ENCODE measurements around the gene THOC6. TPM values are rescaled to one million over a fixed set of nuclear protein-coding genes. Genes with fewer than 3 reads are reported as not detected.
"Not testable (repeated sequence)": the region's sequence is repeated elsewhere in the genome, so short reads cannot be mapped to it uniquely, and the experiment has no call there.

Gene THOC6
- total RNA-seq, 1 donor from 2014 or later, result 12.6 TPM

DNA sequence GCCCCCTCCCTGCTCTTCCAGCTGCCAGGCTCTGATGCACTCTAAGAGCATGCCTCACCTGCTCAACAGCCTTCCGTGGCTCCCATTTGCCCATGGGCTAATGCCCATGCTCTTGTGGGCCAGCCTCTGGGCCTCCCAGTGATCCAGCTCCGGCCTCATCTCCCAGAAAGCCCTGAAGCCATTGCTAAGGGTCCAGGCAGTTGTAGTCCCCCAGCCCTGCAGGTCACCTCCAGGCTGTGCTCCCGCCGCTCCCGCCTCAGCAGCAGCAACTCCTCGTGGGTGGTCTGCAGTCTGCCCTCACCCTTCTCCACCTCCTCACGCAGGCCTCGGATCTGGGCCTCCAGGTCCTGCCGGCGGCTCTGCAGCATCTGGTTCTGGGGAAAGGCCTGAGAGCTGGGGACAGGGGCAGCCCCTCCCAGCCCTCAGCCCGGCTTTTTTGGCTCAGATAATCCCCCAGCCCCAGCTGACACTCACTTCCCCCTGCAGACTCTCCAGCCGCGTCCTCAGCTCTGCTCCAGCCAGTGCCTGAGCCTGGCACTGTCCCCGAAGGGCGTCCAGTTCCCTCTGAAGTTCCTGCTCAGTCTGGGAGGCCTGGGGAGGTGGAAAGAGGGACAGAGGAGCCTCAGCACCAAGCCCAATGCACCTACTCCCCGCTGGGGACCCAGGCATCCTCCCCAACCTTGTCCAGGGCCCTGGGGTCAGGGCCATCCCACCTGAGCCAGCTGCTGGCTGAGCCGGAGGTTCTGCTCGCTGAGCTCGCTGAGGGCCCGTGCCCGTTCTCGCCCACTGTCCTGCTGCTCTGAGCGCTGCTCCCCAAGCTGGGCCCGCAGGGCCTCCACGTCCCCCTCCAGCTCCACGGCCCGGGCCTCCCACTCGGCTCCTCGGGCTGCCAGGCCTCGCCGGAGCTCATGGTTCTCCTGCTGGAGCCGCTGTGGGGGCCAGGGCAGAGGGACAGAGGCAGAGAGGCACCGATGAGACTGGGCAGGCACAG lies 6.7 kb downstream of the THOC6 start:
- no peak for DNase-seq

DNA sequence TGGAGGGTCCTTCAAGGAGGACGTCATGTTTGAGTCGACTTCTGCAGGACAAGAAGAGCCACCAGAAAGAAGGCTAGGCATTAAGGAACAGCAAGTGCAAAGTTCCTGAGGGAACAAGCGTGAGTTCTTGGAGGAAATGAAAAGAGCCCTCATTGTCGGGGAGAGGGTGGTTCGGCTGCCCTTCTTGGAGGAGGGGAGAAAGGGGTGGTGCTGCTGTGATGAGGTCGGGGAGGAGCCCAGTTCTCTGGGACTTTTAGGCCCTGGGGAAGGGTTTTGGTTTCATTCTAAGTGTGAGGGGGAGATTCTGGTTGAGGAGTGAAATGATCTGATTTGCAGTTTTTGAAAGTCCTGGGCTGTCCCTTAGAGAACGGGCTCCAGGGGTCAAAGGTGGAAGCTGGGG lies 8.8 kb downstream of the THOC6 start:
- no peak for DNase-seq

DNA sequence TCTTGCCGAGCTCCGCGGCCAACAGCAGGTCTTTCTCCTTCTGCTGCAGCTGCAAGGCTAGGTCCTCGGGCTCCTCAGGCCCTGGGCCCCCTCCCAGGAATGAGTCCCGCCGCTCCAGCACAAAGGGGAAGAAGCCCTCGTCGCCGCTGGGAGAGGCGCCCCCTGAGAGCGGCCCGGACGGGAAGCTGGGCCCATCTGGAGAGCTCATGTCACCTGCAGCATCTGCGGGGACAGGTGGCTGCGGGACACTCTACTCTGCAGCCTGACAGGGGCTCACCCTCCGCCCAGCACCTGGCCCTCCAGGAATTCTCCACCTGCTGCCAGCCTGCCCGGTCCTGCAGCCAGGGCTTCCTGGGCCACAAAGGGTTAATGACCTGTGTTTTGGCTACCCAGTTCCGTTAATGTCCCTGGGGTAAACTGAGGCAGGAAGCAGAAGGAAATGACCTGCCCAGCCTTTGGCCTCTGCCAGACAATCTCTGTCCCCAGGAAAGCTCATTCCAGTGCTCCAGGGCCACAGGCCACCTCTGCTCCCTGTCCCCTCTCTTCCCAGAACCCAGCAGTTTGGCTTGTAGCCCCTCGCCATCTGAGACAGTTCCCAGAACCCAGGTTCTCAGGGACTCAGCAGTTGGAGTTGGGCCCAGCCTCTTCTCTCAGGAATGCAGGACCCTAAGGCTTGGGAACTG lies 11.6 kb downstream of the THOC6 start:
- no peak for DNase-seq

DNA sequence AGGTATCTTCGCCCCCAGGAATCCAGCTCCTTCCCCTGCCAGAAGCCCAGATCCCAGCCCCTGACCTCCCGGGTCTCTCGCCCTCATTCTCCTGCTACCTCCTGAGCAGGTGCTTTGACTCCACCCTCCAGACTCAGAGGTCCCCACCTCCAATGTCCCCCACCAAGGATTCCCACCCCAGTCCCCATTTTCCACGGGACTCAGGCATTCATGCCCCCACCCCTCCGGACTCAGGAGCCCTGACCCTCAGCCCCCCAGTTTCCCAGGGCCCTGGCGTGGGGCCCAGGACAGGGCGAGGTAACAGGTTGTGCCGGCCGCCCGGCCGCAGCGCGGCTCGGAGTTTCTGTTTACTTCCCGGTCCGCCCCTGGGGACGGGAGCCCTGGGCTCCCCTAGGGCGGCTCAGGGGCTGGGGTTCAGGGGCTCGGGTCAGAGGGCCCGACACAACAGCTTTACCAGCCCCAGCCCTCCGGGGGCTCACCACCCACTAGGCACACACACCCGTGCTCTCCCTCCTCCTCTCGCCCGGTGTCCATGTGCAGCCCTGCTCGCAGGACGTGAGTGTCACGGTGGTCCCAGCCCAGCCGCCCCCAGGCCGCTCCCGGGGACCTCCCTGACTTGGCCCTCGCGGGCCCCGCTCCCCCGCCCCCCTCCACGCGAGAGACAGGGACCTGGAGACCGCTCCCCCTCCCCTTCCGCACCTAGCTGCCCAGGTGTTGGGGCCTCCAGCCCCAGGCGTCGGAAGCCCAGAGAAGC lies 12.3 kb downstream of the THOC6 start:
- no peak for DNase-seq

DNA sequence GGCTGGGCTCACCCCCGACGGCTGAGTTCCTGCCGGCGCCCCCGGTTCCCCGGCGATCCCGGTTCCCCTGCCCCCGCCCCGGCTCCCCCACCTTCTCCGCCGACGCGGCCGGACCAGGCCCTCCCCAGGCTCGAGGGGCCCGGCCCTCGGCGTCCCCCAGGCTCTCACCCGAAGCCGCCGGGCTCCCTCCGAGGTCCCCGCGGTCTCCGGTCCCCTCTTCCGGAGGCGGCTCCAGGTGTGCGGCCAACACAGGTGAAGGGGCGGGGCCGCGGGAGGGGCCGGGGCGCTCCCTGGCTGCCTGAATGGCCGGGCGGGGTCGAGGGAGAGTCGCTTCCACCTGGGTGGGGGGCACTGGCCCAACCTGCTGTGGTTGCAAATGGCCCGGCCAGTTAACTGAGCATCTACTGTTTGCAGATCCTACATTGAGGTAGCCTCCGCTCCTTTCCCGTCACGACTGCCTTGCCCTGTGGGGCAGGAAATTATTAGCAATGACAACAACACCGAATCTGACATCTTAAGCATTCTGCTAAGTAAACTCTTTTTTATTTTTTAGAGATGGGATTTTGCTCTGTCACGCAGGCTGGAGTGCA lies 13.0 kb downstream of the THOC6 start, which contains the start of gene BICDL2:
Gene BICDL2 (minus strand): TSS at position 219 of the 590 bp plus-strand sequence. CDS start 1,448 bp downstream, outside the sequence.
- DNase-seq, result no peak

DNA sequence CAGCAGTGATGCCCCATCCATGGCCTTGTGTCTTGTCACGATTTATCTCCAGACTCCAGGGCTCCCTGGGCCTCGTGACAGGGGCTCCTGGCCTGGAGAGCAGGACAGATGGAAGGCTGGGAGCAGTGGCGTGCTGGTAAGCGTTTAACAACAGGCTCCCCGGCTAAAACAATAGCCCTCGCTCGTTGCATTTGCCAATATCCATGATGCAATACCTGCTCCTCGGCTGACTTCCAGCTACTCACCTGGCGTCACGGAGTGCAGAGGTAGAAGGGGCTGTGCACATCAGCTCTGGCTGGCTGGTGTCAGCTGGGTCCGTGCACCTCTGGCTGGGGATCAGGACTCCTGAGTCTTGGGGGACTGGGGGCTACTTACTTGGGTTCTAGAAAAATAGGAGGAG lies 14.4 kb downstream of the THOC6 start:
- DNase-seq, result no peak

DNA sequence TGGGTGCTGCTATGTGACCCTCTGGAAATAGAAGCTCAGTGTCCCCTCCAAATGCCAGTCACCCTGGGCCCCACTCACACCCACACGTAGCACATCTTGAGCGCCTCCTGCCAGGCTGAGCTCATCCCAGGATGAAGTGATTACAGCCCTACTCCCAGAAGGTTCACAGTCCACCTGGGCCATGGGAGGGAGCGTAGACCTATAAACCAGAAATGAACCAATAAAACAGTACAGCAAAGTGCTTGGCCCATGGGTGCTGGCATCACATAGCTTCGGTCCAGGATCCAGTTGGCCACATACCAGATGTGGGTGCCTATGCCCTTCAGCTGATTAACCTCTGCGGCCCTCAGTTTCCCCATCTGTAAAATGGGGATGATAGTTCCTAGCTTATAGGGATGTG lies 15.1 kb downstream of the THOC6 start:
- DNase-seq, result no peak

DNA sequence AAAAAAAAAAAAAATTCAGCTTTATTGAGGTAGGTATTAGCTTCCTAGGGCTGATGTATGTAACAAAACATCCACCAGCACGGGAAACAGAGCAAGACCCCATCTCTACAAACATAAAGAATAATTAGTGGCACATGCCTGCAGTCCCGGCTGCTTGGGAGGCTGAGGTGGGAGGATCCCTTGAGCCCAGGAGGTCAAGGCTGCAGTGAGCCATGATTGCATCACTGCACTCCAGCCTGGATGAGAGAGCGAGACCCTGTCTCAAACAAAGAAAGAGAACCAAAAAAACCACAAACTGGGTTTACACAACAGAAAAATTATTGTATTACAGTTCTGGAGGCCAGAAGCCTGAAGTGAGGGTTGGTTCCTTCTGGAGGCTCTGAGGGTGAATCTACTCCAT lies 18.5 kb downstream of the THOC6 start:
- no peak for DNase-seq

DNA sequence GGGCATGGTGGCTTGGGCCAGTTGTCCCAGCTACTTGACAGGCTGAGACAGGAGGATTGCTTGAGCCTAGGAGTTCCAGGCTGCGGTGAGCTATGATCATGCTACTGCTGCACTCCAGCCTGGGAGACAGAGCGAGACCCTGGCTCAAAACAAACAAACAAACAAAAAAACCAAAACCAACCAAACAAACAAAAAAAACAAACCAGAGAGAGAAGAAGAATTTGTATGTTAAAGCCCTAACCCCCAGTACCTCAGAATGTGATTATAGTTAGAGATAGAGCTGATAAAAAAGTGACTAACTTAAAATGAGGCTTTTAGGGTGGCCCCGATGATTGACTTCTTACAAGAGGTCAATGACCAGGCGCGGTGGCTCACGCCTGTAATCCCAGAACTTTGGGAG lies 20.9 kb downstream of the THOC6 start:
- no peak for DNase-seq

DNA sequence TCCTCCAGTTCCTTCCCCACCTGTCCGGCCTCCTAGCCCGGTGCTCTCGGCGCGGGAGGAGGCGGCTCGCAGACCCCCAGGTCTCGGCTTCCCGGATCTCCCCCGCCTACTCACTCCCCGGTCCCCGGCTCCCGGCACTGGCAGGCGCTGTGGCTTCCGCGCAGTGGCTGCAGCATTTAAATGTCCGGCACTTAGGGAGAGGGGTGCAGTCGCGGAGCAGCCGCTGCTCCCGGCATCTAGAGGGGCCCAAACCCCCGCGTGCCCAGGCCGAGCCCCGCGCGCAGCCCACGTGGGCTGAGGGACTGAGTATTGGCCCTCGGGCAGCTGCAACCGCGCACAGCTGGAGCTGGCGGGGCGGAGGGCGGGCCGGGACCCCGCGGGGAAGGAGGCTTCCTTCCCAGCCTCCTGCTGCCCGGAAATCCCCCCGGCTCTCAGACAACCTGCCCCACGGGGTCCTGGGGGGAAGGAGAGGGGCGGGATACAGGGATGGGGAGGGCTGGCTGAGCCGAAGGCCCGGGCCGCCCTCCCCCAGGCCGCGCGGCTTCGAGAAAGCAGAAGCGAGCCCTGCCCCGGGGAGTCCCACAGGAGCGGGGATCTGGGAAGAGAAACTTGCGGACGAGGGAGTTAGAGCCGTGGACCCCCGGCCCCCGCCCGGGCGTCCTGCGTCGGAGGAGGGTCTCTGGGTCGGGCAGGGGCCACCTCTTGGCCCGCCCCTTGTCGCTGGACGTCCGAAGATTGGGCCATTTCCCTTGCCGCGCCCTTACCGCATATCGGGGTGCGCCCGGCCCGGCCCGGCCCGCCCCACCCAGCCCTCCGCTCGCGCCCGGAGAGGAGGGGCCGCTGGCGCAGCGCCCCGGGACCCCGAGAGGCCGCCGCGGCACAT lies 22.2 kb downstream of the THOC6 start, which contains the start of gene MMP25:
Gene MMP25 (plus strand): TSS at position 804 of the 883 bp plus-strand sequence. CDS start 357 bp downstream, outside the sequence.
- DNase-seq, result no peak

DNA sequence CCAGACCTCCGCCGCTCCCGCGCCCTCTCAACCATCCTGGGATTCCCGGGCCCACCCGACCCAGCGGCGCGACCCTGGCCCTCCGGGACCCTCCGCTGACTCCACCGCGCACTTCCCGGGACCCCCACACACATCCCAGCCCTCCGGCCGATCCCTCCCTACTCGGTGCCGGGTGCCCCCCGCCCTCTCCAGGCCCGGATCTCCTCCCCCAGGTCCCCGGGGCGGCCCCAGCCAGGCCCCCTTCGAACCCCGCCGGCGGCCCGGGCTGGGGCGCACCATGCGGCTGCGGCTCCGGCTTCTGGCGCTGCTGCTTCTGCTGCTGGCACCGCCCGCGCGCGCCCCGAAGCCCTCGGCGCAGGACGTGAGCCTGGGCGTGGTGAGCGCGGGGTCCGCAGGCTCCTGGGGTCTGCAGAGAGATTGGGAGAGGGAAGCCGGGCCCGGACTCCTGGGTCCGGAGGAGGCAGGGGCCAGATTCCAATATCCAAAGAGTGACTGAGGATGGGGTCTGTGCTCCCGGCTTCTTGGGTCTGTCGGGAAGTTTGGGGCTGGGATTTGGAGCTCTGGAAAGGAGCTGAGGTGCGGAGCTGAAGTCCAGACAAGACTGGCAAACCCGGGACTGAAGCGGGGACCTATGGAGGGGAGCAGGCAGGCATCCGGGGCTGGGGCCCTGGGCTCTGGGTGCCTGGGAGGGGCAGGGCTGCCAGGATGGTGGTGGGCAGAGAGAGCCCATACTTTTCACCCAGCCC lies 23.0 kb downstream of the THOC6 start:
- DNase-seq, result no peak

DNA sequence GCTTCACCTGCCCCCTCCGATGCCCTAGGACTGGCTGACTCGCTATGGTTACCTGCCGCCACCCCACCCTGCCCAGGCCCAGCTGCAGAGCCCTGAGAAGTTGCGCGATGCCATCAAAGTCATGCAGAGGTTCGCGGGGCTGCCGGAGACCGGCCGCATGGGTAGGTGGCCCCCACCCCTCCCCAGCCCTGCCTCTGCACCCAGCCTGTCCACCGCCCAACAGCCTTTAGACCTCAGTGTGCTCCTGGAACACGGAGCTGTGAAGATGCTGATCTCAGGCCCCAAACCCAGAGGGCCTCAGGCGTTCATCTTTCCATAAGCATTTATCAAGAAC lies 23.5 kb downstream of the THOC6 start:
- no peak for DNase-seq

DNA sequence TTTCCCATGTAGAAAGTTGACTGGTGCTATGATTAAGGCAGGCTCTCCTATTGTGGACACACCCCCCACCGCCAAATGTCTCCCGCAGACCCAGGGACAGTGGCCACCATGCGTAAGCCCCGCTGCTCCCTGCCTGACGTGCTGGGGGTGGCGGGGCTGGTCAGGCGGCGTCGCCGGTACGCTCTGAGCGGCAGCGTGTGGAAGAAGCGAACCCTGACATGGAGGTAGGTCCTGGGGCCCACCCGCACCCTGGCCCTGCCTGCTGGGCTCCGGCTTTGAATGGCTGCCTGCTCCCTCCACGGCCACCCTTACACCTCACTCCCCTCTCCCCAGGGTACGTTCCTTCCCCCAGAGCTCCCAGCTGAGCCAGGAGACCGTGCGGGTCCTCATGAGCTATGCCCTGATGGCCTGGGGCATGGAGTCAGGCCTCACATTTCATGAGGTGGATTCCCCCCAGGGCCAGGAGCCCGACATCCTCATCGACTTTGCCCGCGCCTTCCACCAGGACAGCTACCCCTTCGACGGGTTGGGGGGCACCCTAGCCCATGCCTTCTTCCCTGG lies 26.2 kb downstream of the THOC6 start:
- no peak for DNase-seq

DNA sequence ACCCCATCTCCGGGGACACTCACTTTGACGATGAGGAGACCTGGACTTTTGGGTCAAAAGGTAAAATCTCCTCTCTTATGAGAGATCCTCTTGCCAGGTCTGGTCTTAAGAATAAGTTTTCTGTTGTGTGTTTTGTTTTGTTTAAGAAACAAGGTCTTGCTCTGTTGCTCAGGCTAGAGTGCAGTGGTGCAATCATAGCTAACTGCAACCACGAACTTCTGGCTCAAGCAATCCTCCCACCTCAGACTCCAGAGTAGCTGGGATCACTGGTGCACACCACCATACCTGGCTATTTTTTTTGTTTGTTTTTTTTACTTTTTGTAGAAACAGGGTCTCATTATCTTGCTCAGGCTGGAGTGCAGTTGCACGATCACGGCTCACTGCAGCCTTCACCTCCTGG lies 26.7 kb downstream of the THOC6 start:
- DNase-seq, result no peak

DNA sequence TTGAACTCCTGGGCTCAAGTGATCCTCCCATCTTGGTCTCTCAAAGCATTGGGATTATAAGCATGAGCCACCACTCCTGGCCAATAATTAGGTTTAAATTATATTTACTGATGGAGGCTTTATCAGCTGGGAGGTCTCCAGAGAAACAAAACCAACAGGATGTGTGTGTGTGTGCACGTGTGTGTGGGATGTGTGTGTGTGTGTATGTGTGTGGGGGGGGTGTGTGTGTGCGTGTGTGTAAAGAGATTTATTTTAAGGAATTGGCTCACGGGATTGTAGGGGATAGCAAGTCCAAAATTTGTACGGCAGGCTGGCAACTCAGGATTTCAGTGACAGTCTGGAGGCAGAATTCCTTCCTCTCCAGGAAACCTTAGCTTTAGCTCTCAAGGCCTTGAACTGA lies 27.2 kb downstream of the THOC6 start:
- DNase-seq, result no peak

DNA sequence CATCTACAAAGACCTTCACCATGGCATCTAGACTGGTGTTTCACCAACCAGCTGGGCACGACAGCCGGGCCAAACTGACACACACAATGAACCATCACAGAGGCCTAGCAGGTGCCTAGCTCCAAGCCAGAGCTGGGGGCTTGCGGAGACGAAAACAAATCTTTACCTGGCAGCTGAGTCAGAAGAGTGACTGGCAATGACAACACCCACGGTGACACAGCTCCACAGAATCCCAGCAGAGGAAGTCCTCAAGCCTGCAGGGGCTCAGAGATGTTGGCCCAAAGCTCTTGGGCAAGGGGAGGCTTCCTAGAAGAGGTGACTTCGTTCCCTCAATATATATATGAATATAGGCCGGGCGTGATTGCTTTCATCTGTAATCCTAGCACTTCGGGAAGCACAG lies 27.7 kb downstream of the THOC6 start:
- DNase-seq, result no peak

DNA sequence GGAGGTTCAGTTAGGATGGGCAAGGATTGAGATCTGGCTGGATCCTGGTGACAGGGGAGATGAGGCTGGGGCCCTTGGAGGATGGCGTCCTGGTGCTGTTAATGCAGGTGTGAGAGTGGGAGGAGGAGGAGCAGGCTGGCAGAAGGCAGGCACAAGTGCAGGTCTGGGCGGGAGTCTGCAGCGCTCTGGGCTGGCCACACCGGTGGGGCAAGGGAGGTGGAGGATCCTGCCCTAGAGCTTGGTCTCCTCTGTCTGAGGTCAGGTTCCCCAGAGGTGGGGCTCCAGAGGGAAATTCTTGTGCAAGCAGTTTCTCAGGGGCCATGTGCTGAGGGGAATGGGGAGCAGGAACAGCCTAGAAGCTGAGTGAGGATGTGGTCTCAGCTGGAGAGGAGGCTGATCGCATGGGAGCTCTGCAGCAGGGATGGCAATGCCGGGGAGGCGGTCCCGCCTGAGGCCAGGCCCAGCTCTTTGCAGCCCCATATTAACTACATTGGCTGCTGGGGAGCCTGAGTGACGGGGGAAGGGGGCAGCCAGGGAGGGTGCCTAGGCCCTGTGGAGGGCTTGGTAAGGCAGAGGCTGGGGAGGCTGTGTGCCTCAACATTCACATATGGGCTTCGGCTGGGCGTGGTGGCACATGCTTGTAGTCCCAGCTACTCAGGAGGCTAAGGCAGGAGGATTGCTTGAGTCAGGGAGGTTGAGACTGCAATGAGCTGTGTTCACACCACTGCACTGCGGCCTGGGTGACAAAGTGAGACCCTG lies 28.9 kb downstream of the THOC6 start:
- DNase-seq, result not testable (repeated sequence)

DNA sequence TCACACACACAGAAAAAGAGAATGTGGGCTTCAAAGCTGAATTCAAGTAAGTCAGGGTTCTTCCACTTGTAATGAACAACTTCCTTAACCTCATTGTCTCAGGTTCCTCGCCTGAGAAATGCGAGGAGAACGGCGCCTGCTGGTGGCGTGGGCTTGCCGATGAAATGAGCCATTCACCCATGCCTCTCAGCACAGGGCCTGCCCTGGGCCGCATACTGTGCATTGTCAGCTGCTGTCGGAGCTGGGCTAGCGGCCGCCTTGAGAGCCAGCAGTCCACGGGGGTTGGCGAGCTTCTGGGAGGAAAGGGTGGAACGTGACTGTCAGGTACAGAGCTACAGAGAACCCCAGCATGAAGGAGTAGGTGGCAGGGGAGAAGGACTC lies 29.5 kb downstream of the THOC6 start:
- not testable (repeated sequence) for DNase-seq
